Tibial artery (tissue), 4 donors: Measurements from ENCODE around the gene MCOLN3.

ENCODE experiments used
- DNase-seq, 2 donors: peaks; one replicate each; pipeline ENCODE4 v3.0.0-alpha.2; 2019
- H3K27ac ChIP-seq, 2 donors: fragments of 200-600 bp; sonication (generic) in 1 of 2; 1 replicate in 1 of 2; 2 replicates in 1 of 2; pipeline ENCODE4 v1.5.1; 2018 to 2019; ENCODE audit warnings: mild to moderate bottlenecking in 1 of 2
- H3K27me3 ChIP-seq, 2 donors: fragments of 200-600 bp; sonication (generic) in 1 of 2; one replicate each; pipeline versions ENCODE4 v1.5.1 to v1.6.0; 2016 to 2019
- H3K36me3 ChIP-seq, 3 donors: fragments of 200-600 bp; sonication (generic) in 2 of 3; one replicate each; pipeline ENCODE4 v1.5.1; 2016 to 2019; ENCODE audit warnings: mild to moderate bottlenecking in 2 of 3
- H3K4me1 ChIP-seq, 4 donors: fragments of 200-600 bp; sonication (generic) in 2 of 4; 1 replicate in 3 of 4; 2 replicates in 1 of 4; pipeline ENCODE4 v1.5.1; 2016 to 2019
- H3K4me3 ChIP-seq, 2 donors: fragments of 200-600 bp; sonication (generic) in 1 of 2; 1 replicate in 1 of 2; 2 replicates in 1 of 2; pipeline ENCODE4 v1.5.1; 2018 to 2019; ENCODE audit warnings: mild to moderate bottlenecking in 2 of 2
- H3K9me3 ChIP-seq, 3 donors: fragments of 200-600 bp; sonication (generic) in 1 of 3; one replicate each; pipeline ENCODE4 v1.5.1; 2016 to 2019
- intact Hi-C: fragments of 100-400 bp; cut with DNase I; formaldehyde crosslinking; loops from one replicate; pipeline ENCODE4 v1.15.0; 2023; ENCODE audit warnings: low total_unique reads
- TF ChIP-seq, protein P1 (sequence below), 2 experiments: fragments of 200-600 bp in 1 of 2; fragments of 450-650 bp in 1 of 2; IDR thresholded peaks; one replicate each; pipeline ENCODE4 v1.5.1; 2017 to 2019; ENCODE audit warnings: antibody characterized with exemption in 2 of 2, mild to moderate bottlenecking in 1 of 2, moderate library complexity in 1 of 2

MCOLN3 gene

DNA sequence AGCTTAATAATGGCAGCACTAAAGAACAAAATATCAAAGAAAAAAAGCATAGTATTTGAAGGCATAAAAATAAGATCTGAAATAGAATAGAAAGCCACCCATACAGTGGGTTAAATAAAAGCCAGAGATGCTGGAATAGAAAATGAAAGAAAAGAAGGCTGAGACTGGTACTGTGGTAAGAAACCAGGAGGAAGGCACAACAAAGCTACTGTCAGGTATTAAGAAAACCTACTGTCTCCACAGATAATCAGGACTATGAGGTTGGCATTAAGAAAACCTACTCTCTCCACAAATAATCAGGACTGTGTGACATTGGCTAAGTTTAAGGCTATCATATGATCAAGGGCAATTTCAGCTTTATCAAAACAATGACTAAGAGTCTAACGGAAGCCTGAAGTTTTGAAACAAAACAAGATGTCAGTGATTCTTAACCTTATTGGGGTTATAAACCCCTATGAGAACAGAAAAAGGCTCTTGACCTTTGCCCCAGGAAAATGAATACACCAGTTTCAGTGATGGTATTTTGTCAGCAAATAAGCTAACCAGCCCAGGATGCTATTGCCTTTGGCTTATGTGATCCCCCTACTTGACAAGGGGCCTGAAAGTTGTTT lies 75.8 kb downstream of the MCOLN3 start:
- no peak overlapping the region for H3K4me3 ChIP-seq
- H3K36me3 ChIP-seq: no peaks in the 10 kb centered on the region
- H3K9me3 ChIP-seq: no peaks in the 10 kb centered on the region
- TF ChIP-seq, protein P1, sequence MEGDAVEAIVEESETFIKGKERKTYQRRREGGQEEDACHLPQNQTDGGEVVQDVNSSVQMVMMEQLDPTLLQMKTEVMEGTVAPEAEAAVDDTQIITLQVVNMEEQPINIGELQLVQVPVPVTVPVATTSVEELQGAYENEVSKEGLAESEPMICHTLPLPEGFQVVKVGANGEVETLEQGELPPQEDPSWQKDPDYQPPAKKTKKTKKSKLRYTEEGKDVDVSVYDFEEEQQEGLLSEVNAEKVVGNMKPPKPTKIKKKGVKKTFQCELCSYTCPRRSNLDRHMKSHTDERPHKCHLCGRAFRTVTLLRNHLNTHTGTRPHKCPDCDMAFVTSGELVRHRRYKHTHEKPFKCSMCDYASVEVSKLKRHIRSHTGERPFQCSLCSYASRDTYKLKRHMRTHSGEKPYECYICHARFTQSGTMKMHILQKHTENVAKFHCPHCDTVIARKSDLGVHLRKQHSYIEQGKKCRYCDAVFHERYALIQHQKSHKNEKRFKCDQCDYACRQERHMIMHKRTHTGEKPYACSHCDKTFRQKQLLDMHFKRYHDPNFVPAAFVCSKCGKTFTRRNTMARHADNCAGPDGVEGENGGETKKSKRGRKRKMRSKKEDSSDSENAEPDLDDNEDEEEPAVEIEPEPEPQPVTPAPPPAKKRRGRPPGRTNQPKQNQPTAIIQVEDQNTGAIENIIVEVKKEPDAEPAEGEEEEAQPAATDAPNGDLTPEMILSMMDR (IDR thresholded peaks at IDR 0.05): no peak
- H3K27ac ChIP-seq: no peak overlapping the region
- intact Hi-C loops: no loop called here
- DNase-seq: no peak
- no peaks in the 10 kb centered on the region for H3K4me1 ChIP-seq
- no peaks in the 10 kb centered on the region for H3K27me3 ChIP-seq

DNA sequence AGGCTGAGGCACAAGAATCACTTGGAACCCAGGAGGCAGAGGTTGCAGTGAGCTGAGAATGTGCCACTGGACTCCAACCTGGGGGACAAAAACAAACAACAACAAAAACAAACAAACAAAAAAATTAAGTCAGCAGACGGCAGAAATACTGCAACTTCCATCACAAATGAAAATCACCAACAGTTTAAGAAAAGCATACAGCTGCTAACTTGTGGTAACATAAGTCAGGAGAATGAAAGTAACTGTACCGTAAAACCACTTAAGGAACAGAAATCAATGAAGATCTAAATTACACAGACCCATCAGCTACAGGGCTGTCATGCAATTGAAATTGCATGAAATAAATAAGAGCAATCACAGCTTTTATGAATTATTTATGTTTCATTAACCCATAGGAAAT lies 76.3 kb downstream of the MCOLN3 start:
- H3K27ac ChIP-seq: no peak overlapping the region
- TF ChIP-seq, protein P1 (IDR thresholded peaks at IDR 0.05): no peak
- DNase-seq: no peak

DNA sequence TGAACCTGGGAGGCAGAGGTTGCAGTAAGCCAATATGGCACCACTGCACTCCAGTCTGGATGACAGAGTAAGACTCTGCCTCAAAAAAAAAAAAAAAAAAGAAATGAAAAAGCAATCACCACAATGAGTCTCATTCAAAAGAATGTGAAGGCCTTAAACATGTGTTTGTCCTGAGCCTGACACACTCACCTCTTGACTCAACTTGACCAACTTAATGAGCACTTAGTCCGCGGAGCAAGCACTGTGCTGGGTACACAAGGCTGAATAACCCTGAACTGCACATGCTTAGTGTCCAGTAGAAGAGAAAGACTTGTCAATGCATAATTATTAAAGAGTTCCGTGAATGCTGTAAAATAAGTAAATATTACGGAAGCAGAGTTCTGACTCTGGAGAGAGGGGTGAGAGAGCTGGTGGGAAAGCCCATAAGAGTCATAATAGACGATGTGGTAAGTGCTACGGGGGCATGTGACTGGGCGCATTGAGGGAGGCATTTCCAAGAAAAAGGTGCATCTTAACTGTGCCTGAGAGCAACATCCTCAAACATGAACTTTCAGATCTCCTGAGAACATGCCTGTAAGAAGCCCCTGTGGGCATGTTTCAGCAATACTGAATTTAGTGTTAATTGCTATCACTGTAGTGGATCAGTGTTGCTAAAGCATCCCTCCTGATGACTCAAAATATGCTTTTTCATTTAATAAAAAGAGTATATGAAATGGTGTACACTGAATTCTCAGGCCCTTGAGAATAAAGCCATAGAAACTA lies 78.6 kb downstream of the MCOLN3 start:
- Histone ChIP-seq H3K27me3 (no peaks in the 10 kb centered on the region), H3K27ac (no peak overlapping the region), H3K36me3 (no peaks in the 10 kb centered on the region), H3K9me3 (no peaks in the 10 kb centered on the region), H3K4me3 (no peak overlapping the region), H3K4me1 (no peaks in the 10 kb centered on the region)
- TF ChIP-seq, protein P1 (IDR thresholded peaks at IDR 0.05): no peak
- intact Hi-C loops: no loop called here
- DNase-seq: no peak

More for the DNA sequence above, 76.3 kb downstream of the MCOLN3 start:
- no peaks in the 10 kb centered on the region for H3K9me3 ChIP-seq
- no peaks in the 10 kb centered on the region for H3K27me3 ChIP-seq
- H3K36me3 ChIP-seq: no peaks in the 10 kb centered on the region
- no peaks in the 10 kb centered on the region for H3K4me1 ChIP-seq
- intact Hi-C loops: no loop called here
- no peak overlapping the region for H3K4me3 ChIP-seq

DNA sequence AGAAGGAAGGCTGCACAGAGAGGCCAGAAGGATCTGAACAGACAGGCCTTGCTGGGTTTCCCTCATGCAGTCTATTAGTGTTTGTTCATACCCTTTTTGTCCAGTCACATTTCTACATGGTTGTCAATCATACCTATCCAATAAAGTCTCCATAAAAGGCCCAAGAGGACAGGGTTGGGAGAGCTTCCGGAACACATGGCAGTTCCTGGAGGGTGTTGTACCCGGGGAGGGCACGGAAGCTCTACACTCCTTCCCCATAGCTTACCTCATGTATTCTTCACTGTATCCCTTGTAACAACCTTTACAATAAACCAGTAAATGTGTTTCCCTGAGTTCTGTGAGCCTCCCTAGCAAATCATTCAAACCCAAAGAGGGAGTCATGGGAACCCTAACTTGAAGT lies 79.4 kb downstream of the MCOLN3 start:
- Histone ChIP-seq H3K4me3 (no peak overlapping the region), H3K4me1 (no peaks in the 10 kb centered on the region), H3K9me3 (no peaks in the 10 kb centered on the region), H3K36me3 (no peaks in the 10 kb centered on the region), H3K27me3 (no peaks in the 10 kb centered on the region), H3K27ac (no peak overlapping the region)
- TF ChIP-seq, protein P1 (IDR thresholded peaks at IDR 0.05): no peak
- no peak for DNase-seq
- intact Hi-C loops: no loop called here

DNA sequence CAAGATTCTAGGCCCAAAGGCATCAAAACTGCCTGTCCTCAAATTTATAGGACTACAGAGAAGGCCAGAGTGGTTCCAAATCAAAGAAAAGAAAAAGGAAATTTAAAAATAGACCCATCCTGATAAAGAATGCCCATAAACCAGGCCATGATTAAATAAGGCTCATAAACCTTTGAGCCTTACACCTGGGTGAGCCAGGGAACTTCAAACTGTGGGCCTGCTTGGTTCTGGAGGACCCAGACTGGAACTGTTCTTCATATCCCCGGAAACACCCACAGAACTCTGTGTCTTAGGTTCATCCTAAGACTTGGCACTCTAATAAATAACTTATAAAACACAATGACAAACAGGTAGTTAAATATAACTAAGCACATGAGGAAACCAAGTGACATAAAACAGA lies 80.2 kb downstream of the MCOLN3 start:
- intact Hi-C loops: no loop called here
- H3K27me3 ChIP-seq: no peaks in the 10 kb centered on the region
- H3K4me3 ChIP-seq: no peak overlapping the region
- H3K9me3 ChIP-seq: no peaks in the 10 kb centered on the region
- H3K4me1 ChIP-seq: no peaks in the 10 kb centered on the region
- TF ChIP-seq, protein P1 (IDR thresholded peaks at IDR 0.05): no peak
- DNase-seq: no peak
- H3K36me3 ChIP-seq: no peaks in the 10 kb centered on the region
- H3K27ac ChIP-seq: no peak overlapping the region
